ENCODE measurements around the gene PLXNA4.

Gene PLXNA4

GRCh38 chr7:132443761-132444520 is 132.3 kb downstream of the PLXNA4 start:
- intact Hi-C loops (cut with micrococcal nuclease) = no loop called here
- Mint-ChIP-seq H3K4me1 (ENCODE audit: low read depth) (peaks cover 60% of the 10 kb centered on the region), H3K4me3 (no peak overlapping the region), H3K27ac (no peak overlapping the region), H3K27me3 (peaks cover 28% of the 10 kb centered on the region), H3K36me3 (ENCODE audit: low read depth) (no peaks in the 10 kb centered on the region), H3K9me3 (no peaks in the 10 kb centered on the region)

- Mint-ChIP-seq H3K4me1 (ENCODE audit: low read depth) (peaks cover 64% of the 10 kb centered on the region), H3K36me3 (ENCODE audit: low read depth) (no peaks in the 10 kb centered on the region), H3K27ac (peak overlapping the region; percentile 11), H3K4me3 (no peak overlapping the region), H3K27me3 (peaks cover 26% of the 10 kb centered on the region), H3K9me3 (no peaks in the 10 kb centered on the region)
- intact Hi-C loops (cut with micrococcal nuclease) = no loop called here
Measured at GRCh38 chr7:132441935-132442334, 134.3 kb downstream of the PLXNA4 start.

DNA sequence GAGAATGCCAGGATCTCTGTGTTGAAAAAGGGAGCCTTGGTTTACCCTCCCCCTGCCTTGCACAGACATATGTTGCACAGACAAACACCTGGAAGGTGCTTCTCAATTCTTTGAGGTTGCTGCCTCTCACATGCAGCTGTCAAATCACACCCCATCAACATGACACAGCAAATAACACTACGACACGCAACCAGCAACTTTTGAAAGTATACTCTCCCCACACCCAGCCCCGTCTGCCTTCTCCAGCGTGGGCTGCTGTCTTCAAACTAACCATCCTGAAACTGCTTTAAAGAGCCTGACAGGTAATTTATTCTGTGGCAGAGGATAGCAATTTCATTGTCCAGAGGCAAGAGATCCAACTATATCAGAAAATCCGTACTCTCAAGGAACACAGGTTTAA is 136.1 kb downstream of the PLXNA4 start:
- Mint-ChIP-seq H3K4me1 (ENCODE audit: low read depth) (peaks cover 64% of the 10 kb centered on the region), H3K27ac (no peak overlapping the region)
- intact Hi-C loops (cut with micrococcal nuclease) = no loop called here

GRCh38 chr7:132438926-132439325 is 137.3 kb downstream of the PLXNA4 start:
- Mint-ChIP-seq H3K4me3 (no peak overlapping the region), H3K27me3 (peaks cover 26% of the 10 kb centered on the region), H3K9me3 (peaks cover 5% of the 10 kb centered on the region), H3K36me3 (ENCODE audit: low read depth) (no peaks in the 10 kb centered on the region), H3K4me1 (ENCODE audit: low read depth) (peaks cover 70% of the 10 kb centered on the region), H3K27ac (no peak overlapping the region)
- intact Hi-C loops (cut with micrococcal nuclease) = no loop called here

More for the DNA sequence above, 136.1 kb downstream of the PLXNA4 start:
- Mint-ChIP-seq H3K4me3 (no peak overlapping the region), H3K27me3 (peaks cover 25% of the 10 kb centered on the region), H3K36me3 (ENCODE audit: low read depth) (no peaks in the 10 kb centered on the region), H3K9me3 (no peaks in the 10 kb centered on the region)

DNA sequence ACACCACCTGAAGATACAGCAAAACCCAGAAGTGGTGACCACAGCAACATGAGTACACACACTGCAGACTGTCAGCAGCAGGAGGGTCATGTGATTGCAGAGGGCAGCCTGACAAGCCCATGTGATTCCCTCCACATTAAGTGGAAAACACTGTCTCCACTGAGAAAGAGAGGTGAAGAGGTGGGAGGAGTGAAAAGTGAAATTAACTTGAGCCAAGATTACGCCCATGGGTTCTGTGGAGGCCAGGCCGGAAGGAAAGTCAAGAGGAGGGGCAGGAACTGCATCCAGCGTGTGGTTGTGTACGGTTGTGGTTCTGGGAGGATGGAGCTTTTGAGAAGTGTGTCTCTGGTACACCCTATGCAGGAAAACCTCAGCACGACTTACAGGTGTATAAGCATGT is 138.5 kb downstream of the PLXNA4 start:
- no peaks in the 10 kb centered on the region for H3K36me3 Mint-ChIP-seq (ENCODE audit: low read depth)
- no peak overlapping the region for H3K4me3 Mint-ChIP-seq
- intact Hi-C loops (cut with micrococcal nuclease) = no loop called here
- H3K4me1 Mint-ChIP-seq (ENCODE audit: low read depth) = peaks cover 69% of the 10 kb centered on the region
- H3K9me3 Mint-ChIP-seq = peaks cover 8% of the 10 kb centered on the region
- peak overlapping the region; percentile 4 for H3K27ac Mint-ChIP-seq
- H3K27me3 Mint-ChIP-seq = peaks cover 16% of the 10 kb centered on the region

GRCh38 chr7:132436121-132436520 is 140.1 kb downstream of the PLXNA4 start:
- peaks cover 8% of the 10 kb centered on the region for H3K9me3 Mint-ChIP-seq
- no peak overlapping the region for H3K4me3 Mint-ChIP-seq
- intact Hi-C loops (cut with micrococcal nuclease) = no loop called here
- H3K27ac Mint-ChIP-seq = peak overlapping the region; percentile 39
- H3K36me3 Mint-ChIP-seq (ENCODE audit: low read depth) = no peaks in the 10 kb centered on the region
- H3K4me1 Mint-ChIP-seq (ENCODE audit: low read depth) = peaks cover 74% of the 10 kb centered on the region
- H3K27me3 Mint-ChIP-seq = peaks cover 9% of the 10 kb centered on the region

GRCh38 chr7:132435016-132435990 is 141.0 kb downstream of the PLXNA4 start:
- intact Hi-C loops (cut with micrococcal nuclease) = no loop called here
- H3K27me3 Mint-ChIP-seq = peaks cover 12% of the 10 kb centered on the region
- H3K9me3 Mint-ChIP-seq = peaks cover 8% of the 10 kb centered on the region
- H3K27ac Mint-ChIP-seq = peak overlapping the region; percentile 39
- no peaks in the 10 kb centered on the region for H3K36me3 Mint-ChIP-seq (ENCODE audit: low read depth)
- H3K4me1 Mint-ChIP-seq (ENCODE audit: low read depth) = peaks cover 74% of the 10 kb centered on the region
- no peak overlapping the region for H3K4me3 Mint-ChIP-seq

DNA sequence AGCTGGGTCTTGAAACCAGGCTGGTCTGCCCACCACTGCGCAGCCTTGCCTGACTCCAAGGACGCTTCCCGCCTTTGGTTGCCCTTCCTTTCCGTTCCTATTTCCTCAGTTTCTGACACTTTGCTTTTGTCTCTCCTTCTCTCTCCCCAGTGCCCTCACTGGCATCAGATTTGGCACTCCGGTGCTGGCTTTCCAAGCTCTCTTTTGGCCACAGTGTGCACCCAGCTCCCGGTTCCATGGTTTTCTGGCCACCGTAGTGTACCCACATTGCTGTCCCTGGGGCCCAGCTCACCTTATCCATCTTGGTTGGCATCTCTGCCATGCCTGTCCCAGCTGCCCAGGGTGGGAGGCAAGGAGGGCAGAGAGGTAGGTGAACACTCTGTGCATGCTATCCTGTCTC is 142.2 kb downstream of the PLXNA4 start:
- Mint-ChIP-seq H3K4me3 (no peak overlapping the region), H3K9me3 (peaks cover 8% of the 10 kb centered on the region), H3K4me1 (ENCODE audit: low read depth) (peaks cover 69% of the 10 kb centered on the region), H3K36me3 (ENCODE audit: low read depth) (no peaks in the 10 kb centered on the region), H3K27ac (peak overlapping the region; percentile 49), H3K27me3 (peaks cover 10% of the 10 kb centered on the region)
- intact Hi-C loops (cut with micrococcal nuclease) = no loop called here

- Mint-ChIP-seq H3K4me3 (no peak overlapping the region), H3K27me3 (peaks cover 11% of the 10 kb centered on the region), H3K27ac (peak overlapping the region; percentile 41), H3K4me1 (ENCODE audit: low read depth) (peaks cover 69% of the 10 kb centered on the region), H3K9me3 (peaks cover 8% of the 10 kb centered on the region), H3K36me3 (ENCODE audit: low read depth) (no peaks in the 10 kb centered on the region)
- intact Hi-C loops (cut with micrococcal nuclease) = no loop called here
Measured at GRCh38 chr7:132433301-132433700, 143.0 kb downstream of the PLXNA4 start.

GRCh38 chr7:132430861-132431822 is 145.1 kb downstream of the PLXNA4 start:
- H3K4me3 Mint-ChIP-seq = no peak overlapping the region
- H3K9me3 Mint-ChIP-seq = peaks cover 8% of the 10 kb centered on the region
- peaks cover 51% of the 10 kb centered on the region for H3K4me1 Mint-ChIP-seq (ENCODE audit: low read depth)
- H3K36me3 Mint-ChIP-seq (ENCODE audit: low read depth) = no peaks in the 10 kb centered on the region
- H3K27ac Mint-ChIP-seq = peak overlapping the region; percentile 31
- H3K27me3 Mint-ChIP-seq = peaks cover 12% of the 10 kb centered on the region
- intact Hi-C loops (cut with micrococcal nuclease) = no loop called here

DNA sequence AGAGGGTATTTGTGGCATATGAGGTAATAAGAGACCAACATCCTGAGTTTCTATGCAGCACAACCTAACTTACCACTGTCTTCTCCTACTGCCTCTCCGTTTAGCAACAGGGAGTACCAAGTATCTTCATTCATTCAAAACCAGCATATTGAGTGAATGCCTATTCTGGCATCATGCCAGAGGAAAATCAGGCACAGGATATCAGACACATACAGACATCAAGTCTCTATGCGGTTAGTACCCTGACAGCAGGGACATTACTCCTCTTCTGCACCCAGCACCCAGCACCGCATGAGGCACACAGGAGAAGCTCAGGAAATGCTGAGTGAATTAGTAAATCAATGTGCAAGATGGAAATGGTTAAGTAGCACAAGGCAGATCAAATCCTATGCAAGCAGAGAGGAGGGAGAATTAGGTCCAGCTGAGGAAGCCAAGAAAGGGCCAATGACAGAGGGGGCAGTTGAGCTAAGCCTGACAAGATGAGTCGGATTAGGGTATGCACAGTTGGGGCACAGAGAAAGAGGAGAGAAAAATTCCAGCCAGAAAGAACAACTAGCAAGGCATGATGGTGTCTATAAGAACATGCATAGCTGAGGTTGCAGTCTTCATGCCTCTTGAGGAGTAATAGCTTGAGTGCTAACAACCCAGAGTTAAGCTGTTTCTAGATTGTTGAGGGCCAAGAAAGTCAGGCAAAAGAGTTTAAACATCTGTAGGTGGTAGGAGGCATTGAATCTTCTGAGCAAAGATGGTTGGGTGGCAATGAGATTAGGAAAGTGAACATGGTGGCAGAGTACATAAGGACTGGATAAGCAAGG is 146.0 kb downstream of the PLXNA4 start:
- intact Hi-C loops (cut with micrococcal nuclease) = no loop called here
- Mint-ChIP-seq H3K4me1 (ENCODE audit: low read depth) (peaks cover 49% of the 10 kb centered on the region), H3K27me3 (peaks cover 12% of the 10 kb centered on the region)

GRCh38 chr7:132429181-132429580 is 147.1 kb downstream of the PLXNA4 start:
- no peaks in the 10 kb centered on the region for H3K36me3 Mint-ChIP-seq (ENCODE audit: low read depth)
- peaks cover 8% of the 10 kb centered on the region for H3K27me3 Mint-ChIP-seq
- H3K27ac Mint-ChIP-seq = no peak overlapping the region
- peaks cover 40% of the 10 kb centered on the region for H3K4me1 Mint-ChIP-seq (ENCODE audit: low read depth)
- H3K4me3 Mint-ChIP-seq = no peak overlapping the region
- peaks cover 5% of the 10 kb centered on the region for H3K9me3 Mint-ChIP-seq
- intact Hi-C loops (cut with micrococcal nuclease) = no loop called here

More for the DNA sequence above, 146.0 kb downstream of the PLXNA4 start:
- Mint-ChIP-seq H3K27ac (no peak overlapping the region), H3K9me3 (peaks cover 8% of the 10 kb centered on the region), H3K36me3 (ENCODE audit: low read depth) (no peaks in the 10 kb centered on the region), H3K4me3 (no peak overlapping the region)
